GM12878 (cell line): Measurements from ENCODE around the gene XPO6. TPM values are rescaled to one million over a fixed set of nuclear protein-coding genes. Genes with fewer than 3 reads are reported as not detected.

Experiments used
- ELK1 ChIP-seq: IDR thresholded peaks from 2 replicates; pipeline ENCODE4 v1.6.1; 2012; ENCODE audit warnings: low read depth, low read length, improper control_type of control experiment
- FOXK2 ChIP-seq: fragments of 450-650 bp; IDR thresholded peaks from 2 replicates; pipeline ENCODE4 v1.6.1; 2017; ENCODE audit warnings: mild to moderate bottlenecking, moderate library complexity
- GABPA ChIP-seq: IDR thresholded peaks from 2 replicates; pipeline ENCODE4 v1.6.1; 2014; ENCODE audit warnings: antibody characterized with exemption, low read depth, mild to moderate bottlenecking, inconsistent platforms
- KDM1A ChIP-seq: fragments of 200-600 bp; sonication (generic); IDR thresholded peaks from 2 replicates; pipeline ENCODE4 v1.6.1; 2016; ENCODE audit warnings: borderline replicate concordance
- MXI1 ChIP-seq: fragments of 150-350 bp; IDR thresholded peaks from 2 replicates; pipeline ENCODE4 v1.6.1; 2011; ENCODE audit warnings: low read depth, mild to moderate bottlenecking, inconsistent platforms, low read length, improper control_type of control experiment
- NR2C1 ChIP-seq: fragments of 450-650 bp; IDR thresholded peaks from 2 replicates; pipeline ENCODE4 v1.6.1; 2017; ENCODE audit warnings: antibody characterized with exemption, mild to moderate bottlenecking, moderate library complexity
- PML ChIP-seq: IDR thresholded peaks from 2 replicates; pipeline ENCODE4 v1.6.1; 2012; ENCODE audit warnings: low read length, inconsistent platforms
- RAD51 ChIP-seq: fragments of 450-650 bp; IDR thresholded peaks from 2 replicates; pipeline ENCODE4 v1.6.1; 2016; ENCODE audit warnings: moderate library complexity, mild to moderate bottlenecking, inconsistent platforms
- RUNX3 ChIP-seq: IDR thresholded peaks from 2 replicates; pipeline ENCODE4 v1.6.1; 2012; ENCODE audit warnings: low read length, inconsistent platforms
- SREBF1 ChIP-seq: IDR thresholded peaks from 2 replicates; pipeline ENCODE4 v1.6.1; 2012; ENCODE audit warnings: mild to moderate bottlenecking, low read length
- SUPT20H ChIP-seq: IDR thresholded peaks from 2 replicates; pipeline ENCODE4 v1.6.1; 2011; ENCODE audit warnings: low read depth, mild to moderate bottlenecking, low read length, moderate library complexity, borderline replicate concordance; ENCODE audit not compliant: control insufficient read depth
- TAF1 ChIP-seq: IDR thresholded peaks from 2 replicates; pipeline ENCODE4 v1.6.1; 2011; ENCODE audit warnings: mild to moderate bottlenecking, low read depth, low read length, borderline replicate concordance
- polyA plus RNA-seq, 11 experiments: library from polyadenylated mRNA; depleted of rRNA in 4 of 11; unstranded in 6 of 11; stranded (reverse) in 5 of 11; fragments of >200 nt; fragmentation: Nextera tagmentation in 4 of 11; fragmentation: Illumina TruSeq in 1 of 11; extraction: Ambion mirVana in 4 of 11; extraction: Trizol in 1 of 11; gene quantifications; 1 replicate in 1 of 11; 2 replicates in 10 of 11; pipeline versions ENCODE4 v1.2.1 to v1.2.3, GENCODE V29; 2011 to 2016; ENCODE audit warnings: inconsistent platforms in 2 of 11, missing spikeins in 2 of 11, low read depth in 1 of 11
- total RNA-seq, 4 experiments: library from RNA; depleted of rRNA in 3 of 4; stranded (reverse); fragments of >200 nt in 3 of 4; fragmentation: Illumina TruSeq in 1 of 4; extraction: Trizol in 1 of 4; gene quantifications; 2 replicates each; pipeline versions ENCODE4 v1.2.1 to v1.2.3, GENCODE V29; 2013 to 2021
- TF ChIP-seq, protein P1 (sequence below): IDR thresholded peaks from 2 replicates; pipeline ENCODE4 v1.6.1; 2011; ENCODE audit warnings: borderline replicate concordance, low read depth, mild to moderate bottlenecking, moderate library complexity, low read length; ENCODE audit not compliant: insufficient read depth, poor library complexity, severe bottlenecking

Gene XPO6
- total and polyA plus RNA-seq, 10 of the 15 experiments (the other 5 are each of a cell fraction or from before 2014, with no cell fraction given), result 9.9 to 246 (median 110) TPM

- TF ChIP-seq MXI1 (peak; percentile 47; the same call in 1 of the 2 replicates), ELK1 (peak; percentile 65; the same call in 1 of the 2 replicates), RAD51 (peak; percentile 79), GABPA (no peak), RUNX3 (peak; percentile 68), SREBF1 (no peak), TAF1 (no peak; the same call in 1 of the 2 replicates), PML (no peak), FOXK2 (no peak), NR2C1 (no peak), KDM1A (no peak), SUPT20H (no peak)
- TF ChIP-seq, protein P1, sequence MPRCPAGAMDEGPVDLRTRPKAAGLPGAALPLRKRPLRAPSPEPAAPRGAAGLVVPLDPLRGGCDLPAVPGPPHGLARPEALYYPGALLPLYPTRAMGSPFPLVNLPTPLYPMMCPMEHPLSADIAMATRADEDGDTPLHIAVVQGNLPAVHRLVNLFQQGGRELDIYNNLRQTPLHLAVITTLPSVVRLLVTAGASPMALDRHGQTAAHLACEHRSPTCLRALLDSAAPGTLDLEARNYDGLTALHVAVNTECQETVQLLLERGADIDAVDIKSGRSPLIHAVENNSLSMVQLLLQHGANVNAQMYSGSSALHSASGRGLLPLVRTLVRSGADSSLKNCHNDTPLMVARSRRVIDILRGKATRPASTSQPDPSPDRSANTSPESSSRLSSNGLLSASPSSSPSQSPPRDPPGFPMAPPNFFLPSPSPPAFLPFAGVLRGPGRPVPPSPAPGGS, result no peak
- TF ChIP-seq, all 136 proteins: peak for 50
Measured at GRCh38 chr16:28140788-28141618, 70.8 kb downstream of the XPO6 start (continued).
